Renal cortical epithelial cell (primary cell): ENCODE data around the gene RCCD1. TPM values are rescaled to one million over a fixed set of nuclear protein-coding genes. Genes with fewer than 3 reads are reported as not detected.
A peak's percentile ranks its signal among the peaks of the same experiment; 100 is the strongest.

Source experiments
- DNase-seq: peaks from one replicate; pipeline ENCODE4 v3.0.0-alpha.2; 2011; ENCODE audit warnings: low read depth
- total RNA-seq: library from RNA; depleted of rRNA; stranded (reverse); fragments of >200 nt; gene quantifications from 2 replicates; pipeline ENCODE4 v1.2.3, GENCODE V29; 2014

Gene RCCD1
- total RNA-seq, 1 donor from 2014 or later = 15.7 TPM

DNA sequence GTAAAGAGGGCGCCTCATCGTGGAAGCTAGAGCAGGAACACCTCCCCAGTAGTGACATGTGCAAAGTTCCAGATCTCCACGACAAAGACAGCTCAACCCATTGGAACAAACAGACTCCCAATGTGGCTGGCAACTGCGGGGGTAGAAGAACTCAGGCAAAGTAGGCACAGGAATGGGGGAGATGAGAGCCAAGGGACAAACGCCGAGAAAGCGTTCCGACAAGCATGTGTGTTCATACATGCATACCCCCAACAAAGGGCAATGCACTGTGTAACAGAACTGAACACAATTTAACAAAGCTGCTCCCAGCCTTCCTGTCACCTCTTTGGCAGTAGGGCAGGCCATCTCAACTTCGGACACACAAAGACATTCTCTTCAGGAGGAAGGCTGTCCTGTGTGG is 11.6 kb downstream of the RCCD1 start:
- DNase-seq = no peak

DNA sequence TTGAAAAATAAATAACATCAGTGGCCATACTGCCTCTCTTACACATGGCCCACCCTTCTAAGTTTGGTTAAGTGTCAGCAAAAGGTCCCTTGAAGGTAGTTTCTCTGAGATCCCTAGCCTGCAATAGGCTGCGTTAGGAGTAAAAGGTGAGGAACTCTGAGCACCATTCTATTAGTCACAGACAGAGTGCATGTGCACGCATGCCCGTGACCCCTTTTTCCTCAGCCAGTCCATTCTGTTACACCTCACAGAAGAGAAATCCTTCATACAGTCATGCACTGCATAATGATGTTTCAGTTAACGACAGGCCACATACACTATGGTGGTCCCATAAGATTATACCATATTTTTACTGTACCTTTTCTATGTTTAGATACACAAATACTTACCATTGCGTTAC is 12.5 kb downstream of the RCCD1 start:
- DNase-seq = no peak

DNA sequence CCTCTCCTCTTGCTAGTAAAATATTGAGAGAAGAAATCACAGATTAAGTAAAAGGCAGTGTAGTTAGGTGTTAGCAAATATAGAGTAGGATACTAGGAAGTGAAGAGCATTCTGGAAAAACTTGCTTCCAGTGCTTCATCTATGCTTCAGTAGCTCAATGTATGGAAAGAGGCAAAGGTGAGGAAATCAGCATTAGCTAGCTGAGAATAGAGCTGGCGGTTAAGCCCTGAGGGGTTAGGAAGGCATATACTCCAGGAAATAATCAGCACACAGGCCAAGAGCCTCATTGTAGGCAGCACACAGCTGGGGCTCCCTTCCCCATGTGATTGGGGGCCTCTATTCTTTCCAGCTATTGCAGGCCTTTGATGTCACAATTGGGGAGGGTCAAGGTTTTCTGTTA is 13.8 kb downstream of the RCCD1 start:
- no peak for DNase-seq

DNA sequence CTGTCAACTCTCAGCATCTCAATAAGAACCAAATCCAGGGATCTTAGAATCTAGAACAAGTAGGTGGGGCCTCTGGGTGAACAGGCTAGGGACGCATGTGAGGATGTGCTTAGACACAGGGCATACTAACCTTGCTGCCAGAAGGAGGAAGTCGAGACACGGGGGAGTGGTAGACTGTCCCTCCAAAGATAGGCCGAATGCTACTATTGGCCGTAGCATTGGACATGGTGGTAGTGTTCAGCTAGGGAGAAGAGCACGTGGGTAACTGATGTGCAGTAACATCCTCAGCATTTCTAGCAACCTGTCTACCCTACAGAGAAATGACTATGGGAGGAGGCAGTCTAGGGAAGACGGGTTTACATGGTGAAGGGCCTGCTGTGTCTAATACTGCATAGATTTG is 15.6 kb downstream of the RCCD1 start:
- no peak for DNase-seq

DNA sequence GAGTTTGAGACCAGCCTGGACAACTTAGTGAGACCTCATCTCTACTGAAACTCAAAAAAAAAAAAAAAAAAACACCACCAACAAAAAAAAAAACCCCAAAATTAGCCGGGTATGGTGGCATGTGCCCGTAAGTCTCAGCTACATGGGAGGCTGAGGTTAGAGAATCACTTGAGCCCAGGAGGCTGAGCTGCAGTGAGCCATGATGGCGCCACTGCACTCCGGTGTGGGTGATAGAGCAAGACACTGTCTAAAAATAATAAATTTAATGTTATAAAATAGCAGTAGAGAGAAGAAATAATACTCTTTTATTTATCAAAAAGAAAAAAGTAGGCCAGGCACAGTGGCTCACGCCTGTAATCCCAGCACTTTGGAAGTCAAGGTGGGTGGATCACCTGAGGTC is 17.4 kb downstream of the RCCD1 start:
- no peak for DNase-seq

DNA sequence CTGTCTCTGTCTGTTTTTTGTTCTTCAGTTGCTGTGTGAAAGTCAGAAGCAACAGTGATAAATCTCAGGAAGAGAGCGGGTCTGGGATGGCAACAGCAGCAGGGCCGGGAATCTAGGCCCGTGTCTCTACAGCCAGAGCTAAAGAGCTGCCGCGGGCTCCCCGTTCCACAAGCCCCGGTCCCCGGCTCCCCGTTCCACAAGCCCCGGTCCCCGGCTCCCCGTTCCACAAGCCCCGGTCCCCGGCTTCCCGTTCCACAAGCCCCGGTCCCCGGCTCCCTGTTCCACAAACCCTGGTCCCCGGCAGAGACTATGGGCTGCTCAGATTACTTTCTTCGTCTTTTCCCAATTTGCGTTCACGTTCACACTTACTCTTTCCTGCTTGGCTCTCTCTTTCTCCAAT is 19.5 kb downstream of the RCCD1 start:
- DNase-seq = no peak

DNA sequence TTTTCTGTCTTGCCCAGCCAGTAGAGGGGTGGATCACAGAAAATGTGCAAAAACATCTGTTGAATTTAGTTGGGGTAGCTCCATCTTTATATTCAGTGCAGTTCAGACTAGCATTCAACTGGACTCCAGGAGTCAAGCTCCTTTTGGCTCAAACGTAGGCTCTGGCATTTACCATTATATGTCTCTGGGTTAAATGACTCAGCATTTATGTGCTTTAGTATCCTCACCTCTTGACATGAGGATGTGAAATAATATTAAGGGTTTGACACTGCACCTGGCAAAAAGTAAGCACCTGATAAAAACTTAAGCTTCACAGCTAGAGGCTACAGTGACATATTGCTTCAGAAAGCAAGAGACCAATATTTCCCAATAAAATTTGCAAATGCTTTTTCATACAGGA is 24.9 kb downstream of the RCCD1 start:
- DNase-seq = no peak

DNA sequence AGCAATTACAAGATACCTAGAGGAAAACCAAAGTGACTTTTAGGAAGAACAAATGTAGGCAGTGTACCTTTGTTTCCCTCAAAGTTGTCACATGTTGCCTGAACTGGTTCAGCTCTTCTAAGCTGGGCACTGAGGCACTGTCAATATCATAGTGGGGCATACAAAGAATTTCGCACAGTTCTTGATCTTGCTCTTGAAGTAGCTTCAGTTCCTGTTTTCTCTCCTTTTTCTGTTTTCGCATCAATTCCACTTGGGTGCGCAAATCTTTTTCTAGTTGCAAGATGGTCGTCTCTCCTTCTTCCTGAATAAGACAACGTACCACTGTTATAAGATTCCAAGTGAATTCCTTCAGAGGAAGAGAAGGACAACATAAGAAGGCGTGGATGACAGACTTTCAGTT is 27.0 kb downstream of the RCCD1 start:
- DNase-seq = no peak

DNA sequence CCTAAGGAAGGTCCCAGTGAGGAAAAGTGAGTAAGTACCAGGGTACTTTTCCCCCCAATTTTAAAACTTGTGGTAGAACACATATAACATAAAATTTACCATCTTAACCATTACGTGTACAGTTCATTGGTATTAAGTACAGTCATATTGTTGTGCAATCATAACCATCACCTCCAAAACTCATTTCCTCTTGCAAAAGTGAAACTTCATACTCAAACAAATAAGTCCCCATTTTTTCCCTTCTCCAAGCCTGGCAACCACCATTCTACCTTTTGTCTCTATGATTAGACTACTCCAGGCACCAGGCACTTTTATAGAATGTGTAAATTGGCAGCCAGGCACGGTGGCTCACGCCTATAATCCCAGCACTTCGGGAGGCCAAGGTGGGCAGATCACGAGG is 27.5 kb downstream of the RCCD1 start:
- DNase-seq = no peak

DNA sequence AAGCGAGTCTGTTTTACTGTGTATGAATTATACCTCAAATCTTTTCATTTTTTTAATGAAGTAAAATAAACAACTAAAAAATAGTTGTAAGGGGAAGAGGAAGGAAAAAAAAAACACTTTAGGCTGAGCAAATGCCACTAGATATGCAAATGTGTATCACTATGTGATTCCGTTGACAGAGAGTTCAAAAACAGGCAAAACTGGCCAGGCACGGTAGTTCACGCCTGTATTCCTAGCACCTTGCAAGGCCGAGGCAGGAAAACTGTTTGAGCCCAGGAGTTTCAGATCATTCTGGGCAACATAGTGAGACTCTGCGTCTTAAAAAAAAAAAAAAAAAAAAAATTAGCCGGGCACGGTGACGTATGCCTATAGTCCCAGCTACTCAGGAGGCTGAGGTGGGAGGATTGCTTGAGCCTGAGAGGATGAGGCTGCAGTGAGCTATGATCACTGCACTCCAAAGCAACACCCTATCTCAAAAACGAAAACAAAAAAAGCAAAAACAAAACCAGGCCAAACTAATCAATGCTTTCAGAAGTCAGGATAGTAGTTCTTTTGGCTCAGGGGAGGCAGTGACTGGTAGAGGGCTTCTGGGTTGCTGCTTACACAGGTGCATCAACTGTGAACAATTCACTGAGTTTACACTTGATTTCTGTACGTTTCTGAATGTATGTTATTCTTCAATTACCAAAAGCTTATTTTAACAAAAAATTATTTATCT is 32.3 kb downstream of the RCCD1 start:
- DNase-seq = no peak

DNA sequence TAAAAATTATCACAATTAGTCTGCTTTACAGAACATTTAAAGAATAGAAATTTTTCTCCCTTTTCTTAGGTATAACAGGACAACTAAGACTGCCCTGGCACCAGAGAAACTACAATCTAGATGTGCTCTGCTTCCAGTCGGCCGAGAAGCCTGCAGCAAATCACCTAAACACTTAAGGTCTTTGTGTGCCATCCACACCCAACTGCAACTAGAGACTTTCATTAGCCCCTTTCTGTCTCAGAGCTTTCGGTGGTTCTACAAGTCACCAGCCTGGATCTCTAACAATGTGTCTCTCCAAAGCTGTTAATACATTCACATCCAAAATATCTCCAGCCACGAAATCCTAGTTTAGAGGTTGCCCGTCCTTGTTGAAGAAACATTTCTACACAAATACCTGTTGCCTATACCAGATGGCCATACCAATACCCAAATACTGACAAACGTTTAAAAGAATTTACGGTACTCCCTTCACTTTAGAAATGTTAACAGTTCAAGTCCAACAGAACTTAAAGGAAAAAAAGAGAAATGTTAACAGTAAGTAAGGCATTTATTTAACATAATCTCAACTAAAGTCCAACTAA is 33.0 kb downstream of the RCCD1 start:
- DNase-seq = no peak

DNA sequence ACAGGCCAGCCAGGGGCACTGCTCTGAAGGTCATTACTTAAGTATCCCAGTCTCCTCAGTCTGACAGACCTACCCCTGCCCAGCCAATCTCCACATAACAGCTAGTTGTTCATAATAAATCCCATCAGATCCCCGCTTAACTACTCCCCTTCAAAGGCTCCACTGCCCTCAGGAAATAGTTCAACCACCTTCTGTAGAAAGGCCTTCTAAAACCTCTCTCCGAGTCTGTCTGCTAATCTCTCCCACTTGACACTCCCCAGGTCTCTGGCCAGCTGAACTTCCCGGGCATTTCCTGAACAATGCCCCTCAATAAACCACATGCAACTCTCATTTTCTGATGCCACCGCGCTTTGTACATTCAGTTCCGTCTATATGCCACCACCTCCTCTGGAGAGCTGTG is 33.6 kb downstream of the RCCD1 start:
- no peak for DNase-seq

DNA sequence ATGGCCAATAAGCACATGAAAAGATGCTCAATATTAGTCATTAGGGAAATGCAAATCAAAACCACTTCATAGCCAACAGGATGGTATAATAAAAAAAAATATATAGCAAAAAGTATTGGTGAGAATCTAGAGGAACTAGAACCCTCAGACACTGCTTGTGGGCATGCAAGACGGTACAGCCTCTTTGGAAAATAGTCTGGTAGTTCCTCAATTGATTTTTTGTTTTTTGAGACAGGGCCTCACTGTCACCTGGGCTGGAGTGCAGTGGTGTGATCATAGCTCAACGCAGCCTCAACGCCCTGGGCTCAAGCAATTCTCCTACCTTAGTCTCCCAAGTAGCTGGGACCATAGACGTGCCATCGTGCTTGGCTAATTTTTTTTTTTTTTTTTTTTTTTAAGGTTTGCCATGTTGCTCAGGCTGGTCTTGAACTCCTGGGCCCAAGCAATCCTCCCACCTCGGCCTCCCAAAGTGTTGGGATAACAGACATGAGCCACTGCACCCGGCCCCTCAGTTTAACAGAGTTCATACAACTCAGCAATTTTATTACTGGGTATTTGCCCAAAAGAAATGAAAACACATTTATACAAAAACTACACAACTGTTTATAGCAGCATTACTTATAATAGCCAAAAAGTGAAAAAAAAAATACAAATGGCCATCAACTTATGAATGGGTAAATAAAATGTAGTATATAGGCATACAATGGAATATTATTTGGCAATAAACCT is 34.5 kb downstream of the RCCD1 start:
- no peak for DNase-seq

DNA sequence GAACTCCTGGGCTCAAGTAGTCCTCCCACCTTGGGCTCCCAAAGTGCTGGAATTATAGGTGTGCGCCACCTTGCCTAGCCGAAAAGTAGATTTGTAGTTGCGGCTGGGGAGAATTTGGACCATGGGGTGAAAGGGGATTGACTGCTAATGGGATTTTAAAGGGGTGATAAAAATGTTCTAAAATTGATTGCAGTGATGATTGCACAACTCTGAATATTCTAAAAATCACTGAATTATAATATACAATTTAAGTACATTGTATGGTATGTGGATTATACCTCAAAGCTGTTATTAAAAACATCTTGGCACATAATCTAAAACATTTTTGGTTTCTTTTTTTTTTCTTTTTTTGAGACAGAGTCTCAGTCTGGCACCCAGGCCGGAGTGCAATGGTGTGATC is 35.8 kb downstream of the RCCD1 start:
- DNase-seq = no peak

DNA sequence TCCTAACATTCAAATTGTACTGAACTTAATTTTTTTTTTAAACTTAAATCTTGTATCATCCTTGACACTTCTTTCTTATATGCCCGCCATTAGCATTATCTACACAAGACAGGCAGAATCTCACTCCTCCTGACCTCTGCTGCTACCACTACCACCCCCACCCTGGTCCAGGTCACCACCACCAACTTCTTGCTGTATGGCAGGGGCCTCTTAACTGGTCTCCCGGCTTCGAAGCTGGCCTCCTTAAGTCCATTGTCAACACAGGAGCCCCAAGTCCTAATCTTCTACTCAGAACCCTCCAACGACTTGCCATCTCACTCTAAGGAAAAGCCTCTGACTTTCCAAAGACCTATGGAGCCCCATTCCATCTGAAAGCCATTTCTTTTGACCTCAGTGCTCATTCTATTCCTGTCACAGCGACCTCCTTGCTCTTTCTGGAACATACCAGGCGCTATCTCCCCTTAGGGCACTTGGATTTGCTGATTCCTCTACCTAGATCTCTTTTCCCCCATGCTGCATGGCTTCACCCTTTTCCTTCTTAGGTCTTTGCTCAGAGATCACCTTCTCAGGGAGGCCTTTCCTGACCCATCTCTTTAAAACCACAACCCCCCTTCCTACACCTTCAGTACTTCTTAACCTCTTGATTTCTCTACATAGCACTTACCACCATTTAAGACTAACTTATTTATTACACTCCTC is 37.1 kb downstream of the RCCD1 start:
- DNase-seq = no peak

DNA sequence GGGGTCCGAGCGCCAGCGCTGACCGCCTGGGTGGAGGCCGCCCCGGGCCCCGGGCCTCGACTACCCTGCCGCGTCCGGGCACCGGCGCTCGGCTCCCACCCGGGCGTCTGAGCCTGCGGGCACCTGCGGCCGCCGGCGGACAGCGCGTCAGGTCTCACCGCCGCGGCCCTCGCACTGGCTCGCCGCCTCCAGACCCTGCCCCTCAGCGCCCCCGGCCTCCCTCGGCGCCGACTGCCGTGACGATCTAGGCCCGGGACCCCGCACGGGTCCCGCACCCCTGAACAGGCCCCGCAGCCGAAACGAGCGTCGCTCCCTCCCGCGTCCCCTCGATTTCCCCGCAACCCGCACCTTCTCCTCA is 39.4 kb downstream of the RCCD1 start:
- DNase-seq = no peak

DNA sequence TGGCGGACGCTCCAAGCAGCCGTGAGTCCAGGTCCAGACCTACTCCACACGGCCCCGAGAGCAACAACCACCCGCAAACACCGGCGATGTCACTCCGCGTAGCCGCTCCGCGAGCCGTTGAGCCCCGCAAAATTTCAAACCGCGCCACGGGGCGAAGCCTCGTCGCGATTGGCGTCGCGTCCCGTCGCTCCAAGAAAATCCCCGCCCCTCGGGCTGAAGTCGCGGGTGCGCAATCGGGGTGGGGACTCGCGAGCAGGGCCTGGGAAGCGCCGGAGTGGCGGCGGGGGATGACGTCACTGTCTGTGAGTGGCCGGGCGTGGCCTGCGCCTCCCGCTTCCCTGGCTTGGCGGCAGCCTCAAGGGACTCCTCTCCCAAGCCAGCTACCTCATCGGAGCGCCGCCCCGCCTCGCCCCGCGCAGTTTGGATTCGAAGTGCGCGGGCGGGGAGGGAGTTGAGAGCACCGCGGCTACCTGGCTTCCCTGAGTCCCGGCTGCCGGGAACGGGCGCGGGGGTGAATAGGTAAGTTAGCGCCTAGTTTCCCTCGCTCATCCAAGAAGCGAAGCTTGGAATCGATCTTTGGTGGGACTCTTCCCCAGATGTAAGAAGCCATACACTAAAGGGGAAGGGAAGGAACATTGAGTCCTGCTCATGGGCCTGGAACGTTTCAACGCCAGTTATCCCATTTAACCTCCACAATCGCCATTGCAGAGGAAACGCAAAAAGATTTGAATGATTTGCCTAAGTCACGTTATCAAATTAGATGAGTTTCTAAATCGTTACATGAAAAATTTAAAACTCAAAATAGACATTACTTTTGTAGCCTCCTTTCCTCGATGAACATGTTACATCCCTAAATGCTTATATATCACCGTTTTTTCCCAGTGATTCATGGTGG is 40.0 kb downstream of the RCCD1 start, which contains the start of gene PRC1:
Gene PRC1, minus strand, starts transcription at position 119 of the 895 bp plus-strand sequence. Its CDS starts 118 bp downstream, at position 1.
- peak; percentile 91 for DNase-seq

DNA sequence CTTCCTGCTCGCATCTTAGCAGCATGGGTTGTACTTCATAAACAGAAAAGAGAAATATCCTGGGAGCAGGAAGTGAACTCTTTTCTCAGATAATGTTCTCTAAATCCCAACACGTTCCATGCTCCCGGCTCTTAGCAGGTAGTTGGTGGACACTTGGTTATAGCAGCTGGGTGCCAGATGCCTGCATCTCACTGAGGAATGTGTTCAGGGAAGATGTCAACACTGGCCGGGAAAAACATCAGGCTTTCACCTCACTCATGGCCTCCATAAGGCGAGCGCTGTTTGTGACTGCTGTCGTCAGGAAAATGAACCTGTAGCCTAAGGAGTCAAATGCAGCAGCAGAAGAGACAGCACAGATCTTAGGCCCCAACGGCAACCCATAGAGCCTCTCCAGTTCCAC is 44.1 kb downstream of the RCCD1 start:
- DNase-seq = no peak

DNA sequence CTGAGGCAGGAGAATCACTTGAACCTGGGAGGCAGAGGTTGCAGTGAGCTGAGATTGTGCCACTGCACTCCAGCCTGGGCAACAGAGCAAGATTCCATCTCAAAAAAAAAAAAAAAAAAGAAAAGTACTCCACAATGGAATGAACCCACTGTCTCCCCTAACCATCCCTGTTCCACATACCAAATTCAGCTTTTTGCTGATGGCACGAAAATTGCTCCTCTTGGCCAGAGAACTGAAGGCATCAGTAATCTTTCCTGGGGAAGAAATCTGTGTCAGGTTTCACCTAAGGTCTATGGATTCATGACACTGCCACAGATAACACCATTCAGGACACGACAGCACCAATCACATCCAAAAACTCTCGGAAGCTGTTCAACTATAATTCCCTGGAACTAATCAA is 46.5 kb downstream of the RCCD1 start:
- DNase-seq = no peak

DNA sequence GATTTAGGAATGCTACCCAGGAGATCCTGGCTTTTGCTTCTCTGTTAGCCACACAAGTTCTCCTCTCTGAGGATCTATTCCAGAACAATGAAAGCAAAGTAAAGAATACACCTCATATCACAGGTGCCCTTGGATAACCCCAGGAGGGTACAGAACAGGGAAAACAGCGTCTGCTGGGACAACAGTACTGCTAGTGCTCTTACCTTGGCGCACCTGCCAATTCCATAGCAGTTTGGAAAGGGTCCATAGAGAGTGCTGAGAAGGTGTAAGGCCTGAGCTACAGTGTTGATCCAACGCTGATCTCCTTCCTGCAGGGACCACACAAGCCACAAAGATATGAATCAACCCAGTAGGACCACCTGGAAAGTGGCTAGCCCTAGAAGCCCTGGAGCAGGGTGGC is 52.6 kb downstream of the RCCD1 start:
- no peak for DNase-seq
